ENCODE data around the gene CLEC5A. TPM values are rescaled to one million over a fixed set of nuclear protein-coding genes. Genes with fewer than 3 reads are reported as not detected.
"Not testable (repeated sequence)": the region's sequence is repeated elsewhere in the genome, so short reads cannot be mapped to it uniquely, and the experiment has no call there.

CLEC5A gene
- 1 to 10 TPM in 1 of 12 donors, under 1 TPM in 9, not detected in 2; 0.13 to 2.3 (median 0.25) TPM for polyA plus RNA-seq (ENCODE audit: insufficient read length in 12 of 12)
- long read RNA-seq, donor 1 = 0 reads
- long read RNA-seq, donor 2 = 0 reads
- long read RNA-seq, donor 3 = 0 reads
- long read RNA-seq, donor 4 = 0 reads
- long read RNA-seq, donor 5 = 0 reads
- long read RNA-seq, donor 6 = 0 reads
- long read RNA-seq, donor 7 = 0 reads
- long read RNA-seq, donor 8 = 0 reads
- long read RNA-seq, donor 9 = 0 reads
- long read RNA-seq, donor 10 = 0 reads
- long read RNA-seq, donor 11 = 0 reads

GRCh38 chr7:141946796-141947195, at the start of gene CLEC5A:
Gene CLEC5A (minus strand): TSS chr7:141946974. CDS start chr7:141946292, 682 bp downstream.
- DNase-seq = no peak

- no peak for DNase-seq
These were observed 46.6 kb upstream of the CLEC5A start for GRCh38 chr7:141993354-141993753.

GRCh38 chr7:141992688-141993087, 45.9 kb upstream of the CLEC5A start:
- no peak for DNase-seq

DNA sequence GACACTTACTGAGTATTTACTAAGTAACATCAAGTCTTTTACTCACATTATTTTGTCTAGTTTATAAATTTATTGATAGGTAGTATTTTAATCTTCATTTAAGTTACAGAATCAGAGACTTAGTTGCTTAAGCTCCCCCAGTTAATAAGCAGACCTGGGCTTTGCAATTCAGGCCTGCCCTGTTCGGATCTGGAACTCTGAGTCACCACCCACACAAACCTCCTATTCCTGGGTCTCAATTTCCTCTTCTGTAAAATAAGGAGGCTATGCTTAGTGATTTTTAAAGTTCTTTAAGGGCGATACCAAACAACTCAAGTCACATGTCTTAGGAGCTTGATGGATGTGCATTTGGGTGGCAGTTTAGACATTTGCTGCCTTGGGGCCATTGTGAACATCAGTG, 45.4 kb upstream of the CLEC5A start:
- DNase-seq = no peak

DNA sequence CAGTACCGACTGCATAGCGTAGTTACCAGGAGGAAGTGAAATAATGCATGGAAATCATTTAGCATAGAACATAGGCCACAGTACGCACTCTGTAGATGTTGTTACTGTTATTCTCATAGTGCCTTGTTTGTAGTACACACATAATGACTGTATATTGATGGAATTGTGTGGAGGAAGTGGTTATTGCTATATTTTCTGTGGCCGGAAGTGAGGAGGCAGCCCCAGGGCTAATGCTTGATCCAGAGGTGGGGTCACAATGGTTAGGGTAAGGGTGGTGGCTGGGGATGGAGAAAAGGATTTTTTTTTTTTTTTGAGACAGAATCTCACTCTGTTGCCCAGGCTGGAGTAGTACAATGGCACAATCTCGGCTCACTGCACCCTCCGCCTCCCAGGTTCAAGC, 44.4 kb upstream of the CLEC5A start:
- DNase-seq = no peak

DNA sequence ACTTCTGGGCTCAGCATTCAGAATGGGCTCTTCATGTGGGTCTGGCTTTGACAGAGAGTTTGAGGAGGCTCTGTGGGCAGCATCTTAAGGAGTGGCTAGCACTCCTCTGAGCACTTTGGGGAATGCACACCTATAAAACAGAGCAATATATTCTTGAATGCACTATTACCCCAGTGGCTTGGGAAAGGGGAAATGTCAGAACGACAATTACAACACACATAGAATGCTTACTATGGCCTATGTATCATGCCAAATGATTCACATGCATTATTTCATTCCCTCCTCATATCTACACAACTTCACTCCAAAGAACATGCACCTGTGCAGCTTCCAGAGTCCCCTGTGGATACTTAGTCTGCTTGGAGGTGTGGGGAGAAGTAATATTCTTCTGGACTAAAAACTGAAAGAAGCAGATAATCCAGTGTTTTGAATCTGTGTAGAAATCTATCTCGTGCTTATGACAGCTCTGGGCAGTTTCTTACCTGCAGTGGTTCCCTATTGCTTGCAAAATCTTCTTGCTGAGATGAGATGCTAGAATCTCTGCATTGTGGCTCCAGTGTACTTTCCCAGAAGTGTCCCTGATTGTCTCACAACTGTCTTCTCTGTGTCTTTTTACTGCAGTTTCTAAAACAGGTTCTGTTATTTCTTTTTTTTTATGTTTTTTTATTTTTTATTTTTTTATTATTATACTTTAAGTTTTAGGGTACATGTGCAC, 43.4 kb upstream of the CLEC5A start:
- DNase-seq = no peak

- not testable (repeated sequence) for DNase-seq
These were observed 41.0 kb upstream of the CLEC5A start for GRCh38 chr7:141987803-141988202.

- no peak for DNase-seq
These were observed 40.1 kb upstream of the CLEC5A start for GRCh38 chr7:141986923-141987322.

DNA sequence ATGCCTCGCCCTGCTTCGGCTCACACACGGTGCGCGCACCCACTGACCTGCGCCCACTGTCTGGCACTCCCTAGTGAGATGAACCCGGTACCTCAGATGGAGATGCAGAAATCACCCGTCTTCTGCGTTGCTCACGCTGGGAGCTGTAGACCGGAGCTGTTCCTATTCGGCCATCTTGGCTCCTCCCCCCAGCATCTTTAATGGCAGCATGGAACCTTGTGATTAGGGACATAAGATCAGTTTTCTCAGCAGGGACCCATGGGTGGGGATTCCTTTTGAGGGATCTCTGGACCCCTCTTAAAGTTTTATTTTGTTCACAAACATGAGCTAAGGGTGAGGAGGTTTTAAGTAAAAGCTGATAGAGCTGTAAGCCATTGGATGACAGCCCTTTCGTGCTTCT, 39.2 kb upstream of the CLEC5A start:
- not testable (repeated sequence) for DNase-seq

DNA sequence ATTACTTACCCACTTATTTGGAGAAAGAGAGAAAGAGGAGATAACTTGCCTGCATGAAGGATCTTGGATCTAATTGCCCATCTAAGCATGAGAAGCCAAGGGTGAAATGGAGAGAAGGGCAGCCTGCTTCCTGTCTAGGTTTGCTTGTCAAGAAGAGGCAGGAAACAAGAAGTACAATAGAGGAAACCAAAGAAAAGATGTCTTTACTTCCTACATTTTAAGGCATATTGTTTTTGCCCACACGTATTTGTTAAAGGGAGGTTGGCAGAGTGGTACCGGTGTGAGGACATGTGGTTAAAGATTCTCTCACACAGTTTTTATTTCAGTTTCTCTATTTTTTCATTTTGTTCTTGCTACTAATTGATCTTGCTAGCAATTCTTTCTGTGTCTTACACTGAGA, 32.8 kb upstream of the CLEC5A start:
- no peak for DNase-seq

GRCh38 chr7:141978351-141978750, 31.6 kb upstream of the CLEC5A start:
- no peak for DNase-seq

- no peak for DNase-seq
These were observed 29.9 kb upstream of the CLEC5A start for GRCh38 chr7:141976524-141977245.

DNA sequence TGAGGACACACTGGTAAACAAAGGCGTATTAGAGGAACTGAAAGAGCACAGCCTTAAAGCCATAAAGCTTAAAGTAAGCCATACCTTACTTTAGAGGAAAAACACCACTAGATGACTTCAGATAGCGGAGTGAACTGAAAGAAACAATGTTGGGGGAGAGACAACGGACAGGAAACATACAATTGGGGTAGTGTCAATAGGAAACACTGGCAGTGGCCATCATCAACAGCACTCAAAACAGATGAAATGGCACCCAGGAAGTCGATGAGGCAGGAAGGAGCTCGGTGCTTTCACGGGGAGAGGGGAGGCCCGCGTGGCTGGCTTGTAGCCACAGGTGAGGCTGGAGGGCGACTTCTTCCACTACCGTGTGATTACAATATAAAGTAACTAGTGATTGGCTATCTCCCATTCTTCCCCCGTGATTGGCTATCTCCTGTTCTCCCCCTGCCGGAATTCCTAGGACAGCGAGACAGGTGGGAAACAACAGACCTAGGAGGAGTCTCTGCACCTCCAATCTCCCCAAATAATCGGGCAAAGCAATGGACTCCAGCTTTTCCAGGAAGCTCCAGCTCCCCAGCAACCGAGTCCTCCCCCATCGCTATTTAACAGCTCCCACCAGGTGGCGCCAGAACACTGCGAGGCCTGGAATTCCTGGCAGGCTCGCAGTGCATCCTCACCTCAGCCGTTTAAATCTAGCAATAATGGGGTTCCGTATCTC, 29.2 kb upstream of the CLEC5A start:
- DNase-seq = peak; percentile 38

DNA sequence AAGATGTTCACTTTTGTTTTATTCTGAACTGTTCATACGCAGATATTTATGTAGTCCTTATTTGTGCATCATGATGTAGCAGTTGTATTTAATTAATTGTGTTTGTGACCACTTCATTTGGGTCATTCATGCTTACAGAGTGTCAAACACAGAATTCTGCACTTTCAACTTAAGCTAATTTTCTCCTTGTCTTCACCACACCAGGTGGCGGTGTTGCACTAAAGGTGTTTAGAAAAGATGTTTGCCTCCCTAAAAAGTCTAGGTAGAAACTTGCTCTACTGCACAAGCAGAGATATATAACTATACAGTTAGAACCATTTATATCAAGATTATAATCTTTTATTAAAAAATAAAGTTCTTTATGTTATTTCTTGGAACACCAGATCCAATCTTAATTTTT, 28.1 kb upstream of the CLEC5A start:
- no peak for DNase-seq

DNA sequence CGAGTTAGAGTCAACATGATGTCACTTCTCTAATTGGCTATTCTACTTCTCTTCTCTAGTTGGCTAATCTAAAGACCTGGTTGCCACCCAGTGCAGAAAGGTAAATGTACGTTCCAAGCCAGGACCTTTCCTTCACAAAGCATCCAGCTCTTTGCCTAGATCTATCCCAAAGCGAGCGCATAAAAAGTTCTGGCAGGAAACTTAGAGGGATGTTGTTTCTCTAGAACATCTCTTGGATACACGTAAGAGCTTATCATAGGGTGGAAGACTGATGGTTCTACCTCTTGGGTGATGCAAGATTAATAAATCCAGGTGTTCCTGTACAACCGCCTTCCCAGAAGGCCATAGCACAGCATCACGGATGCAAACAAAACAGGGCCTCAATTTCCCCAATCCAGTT, 26.9 kb upstream of the CLEC5A start, which contains the start of gene TAS2R38:
Gene TAS2R38 (minus strand): TSS at position 101 of the 400 bp plus-strand sequence. CDS start 84 bp downstream, at position 17.
- no peak for DNase-seq

- DNase-seq = no peak
These were observed 14.1 kb upstream of the CLEC5A start for GRCh38 chr7:141960687-141961422.

- DNase-seq = no peak
These were observed 9.3 kb upstream of the CLEC5A start for GRCh38 chr7:141956084-141956483.

- DNase-seq = no peak
These were observed 7.6 kb upstream of the CLEC5A start for GRCh38 chr7:141954334-141954733.

GRCh38 chr7:141952461-141952860, 5.7 kb upstream of the CLEC5A start:
- no peak for DNase-seq

GRCh38 chr7:141950806-141951205, 4.0 kb upstream of the CLEC5A start:
- DNase-seq = no peak

DNA sequence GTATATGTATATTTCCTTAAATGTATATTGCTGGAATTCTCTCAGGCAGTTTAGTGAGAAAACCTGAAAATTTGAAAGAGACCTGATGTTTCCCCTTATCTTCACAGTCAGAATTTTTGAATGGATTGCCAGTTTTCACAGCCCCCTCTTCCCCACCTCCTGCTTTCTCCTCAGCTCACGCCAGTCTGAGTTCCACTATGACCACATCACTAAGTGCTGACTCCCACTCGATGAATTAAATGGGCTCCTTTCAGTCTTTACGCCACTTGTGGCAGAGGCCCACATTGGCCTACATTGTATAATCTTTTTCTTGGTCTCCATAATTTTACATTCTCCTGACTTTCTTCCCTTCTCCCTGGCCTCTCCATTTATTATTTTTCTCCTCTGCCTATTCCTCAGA, 3.1 kb upstream of the CLEC5A start:
- DNase-seq = no peak

Data from muscle of arm (tissue), 14 donors.